ENCODE results near the gene ATP6V1F.

The ATP6V1F gene

DNA sequence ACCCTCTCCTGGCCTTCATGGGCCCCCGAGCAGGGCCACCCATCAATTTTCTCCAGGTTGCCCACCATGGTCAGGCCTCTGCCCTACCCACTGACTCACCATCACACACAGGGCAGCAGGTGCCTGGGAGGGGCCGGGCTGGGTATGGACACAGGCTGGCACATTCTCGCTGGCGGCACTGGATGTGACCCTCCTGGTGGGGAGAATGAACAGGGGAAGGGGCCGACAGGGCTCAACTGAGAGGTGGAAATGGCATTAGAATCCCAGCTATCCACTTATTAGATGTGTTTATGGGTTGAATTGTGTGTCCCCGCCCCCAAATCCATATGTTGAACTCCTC lies 31.4 kb downstream of the ATP6V1F start:
- Histone ChIP-seq H3K27me3 (peaks cover 4% of the 10 kb centered on the region; the same call in 1 of the 2 replicates), H3K36me3 (no peaks in the 10 kb centered on the region), H3K4me3 (ENCODE audit: low read depth, low read length) (no peak overlapping the region), H3K4me1 (no peaks in the 10 kb centered on the region), H3K9me3 (no peaks in the 10 kb centered on the region)
- TF ChIP-seq, protein P1, sequence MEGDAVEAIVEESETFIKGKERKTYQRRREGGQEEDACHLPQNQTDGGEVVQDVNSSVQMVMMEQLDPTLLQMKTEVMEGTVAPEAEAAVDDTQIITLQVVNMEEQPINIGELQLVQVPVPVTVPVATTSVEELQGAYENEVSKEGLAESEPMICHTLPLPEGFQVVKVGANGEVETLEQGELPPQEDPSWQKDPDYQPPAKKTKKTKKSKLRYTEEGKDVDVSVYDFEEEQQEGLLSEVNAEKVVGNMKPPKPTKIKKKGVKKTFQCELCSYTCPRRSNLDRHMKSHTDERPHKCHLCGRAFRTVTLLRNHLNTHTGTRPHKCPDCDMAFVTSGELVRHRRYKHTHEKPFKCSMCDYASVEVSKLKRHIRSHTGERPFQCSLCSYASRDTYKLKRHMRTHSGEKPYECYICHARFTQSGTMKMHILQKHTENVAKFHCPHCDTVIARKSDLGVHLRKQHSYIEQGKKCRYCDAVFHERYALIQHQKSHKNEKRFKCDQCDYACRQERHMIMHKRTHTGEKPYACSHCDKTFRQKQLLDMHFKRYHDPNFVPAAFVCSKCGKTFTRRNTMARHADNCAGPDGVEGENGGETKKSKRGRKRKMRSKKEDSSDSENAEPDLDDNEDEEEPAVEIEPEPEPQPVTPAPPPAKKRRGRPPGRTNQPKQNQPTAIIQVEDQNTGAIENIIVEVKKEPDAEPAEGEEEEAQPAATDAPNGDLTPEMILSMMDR (IDR thresholded peaks at IDR 0.05; ENCODE audit: low read depth, low read length): no peak
- DNase-seq: no peak

GRCh38 chr7:128895320-128895719 lies 32.7 kb downstream of the ATP6V1F start:
- no peaks in the 10 kb centered on the region for H3K9me3 ChIP-seq
- H3K4me1 ChIP-seq: no peaks in the 10 kb centered on the region
- no peak overlapping the region for H3K4me3 ChIP-seq (ENCODE audit: low read depth, low read length)
- H3K27me3 ChIP-seq: peaks cover 4% of the 10 kb centered on the region; the same call in 1 of the 2 replicates
- DNase-seq: no peak
- TF ChIP-seq, protein P1 (IDR thresholded peaks at IDR 0.05; ENCODE audit: low read depth, low read length): no peak
- no peaks in the 10 kb centered on the region for H3K36me3 ChIP-seq

GRCh38 chr7:128899392-128899791 lies 36.7 kb downstream of the ATP6V1F start:
- Histone ChIP-seq H3K9me3 (no peaks in the 10 kb centered on the region), H3K36me3 (no peaks in the 10 kb centered on the region), H3K4me1 (no peaks in the 10 kb centered on the region), H3K4me3 (ENCODE audit: low read depth, low read length) (no peak overlapping the region), H3K27me3 (no peaks in the 10 kb centered on the region)
- no peak for DNase-seq
- TF ChIP-seq, protein P1 (IDR thresholded peaks at IDR 0.05; ENCODE audit: low read depth, low read length): no peak

DNA sequence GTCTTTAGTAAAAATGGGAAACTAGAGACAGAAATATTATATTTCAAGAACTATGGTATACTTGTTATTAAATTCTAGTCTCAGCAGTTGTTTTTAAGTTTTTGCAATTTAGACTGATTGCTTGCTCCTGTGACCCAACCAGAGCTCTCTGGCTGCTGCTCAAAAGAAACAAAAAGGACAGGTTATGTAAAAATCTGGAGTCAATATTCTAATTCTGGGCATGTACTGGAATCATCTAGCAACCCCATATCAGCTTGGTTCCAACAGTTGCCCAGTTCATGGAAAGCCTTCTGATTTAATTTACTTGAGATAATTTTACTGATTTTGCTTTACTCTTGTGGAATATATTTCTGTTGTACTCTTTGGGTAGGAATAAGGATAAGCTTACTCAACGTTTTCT lies 37.6 kb downstream of the ATP6V1F start:
- no peaks in the 10 kb centered on the region for H3K27me3 ChIP-seq
- no peaks in the 10 kb centered on the region for H3K4me1 ChIP-seq
- TF ChIP-seq, protein P1 (IDR thresholded peaks at IDR 0.05; ENCODE audit: low read depth, low read length): no peak
- no peak overlapping the region for H3K4me3 ChIP-seq (ENCODE audit: low read depth, low read length)
- DNase-seq: no peak
- no peaks in the 10 kb centered on the region for H3K36me3 ChIP-seq
- H3K9me3 ChIP-seq: no peaks in the 10 kb centered on the region

- no peak for DNase-seq
- TF ChIP-seq, protein P1 (IDR thresholded peaks at IDR 0.05; ENCODE audit: low read depth, low read length): no peak
- H3K27me3 ChIP-seq: no peaks in the 10 kb centered on the region
- no peaks in the 10 kb centered on the region for H3K4me1 ChIP-seq
- H3K4me3 ChIP-seq (ENCODE audit: low read depth, low read length): no peak overlapping the region
- H3K36me3 ChIP-seq: no peaks in the 10 kb centered on the region
- no peaks in the 10 kb centered on the region for H3K9me3 ChIP-seq
Measured at GRCh38 chr7:128902761-128903585, 40.3 kb downstream of the ATP6V1F start.

- DNase-seq: no peak
- no peak overlapping the region for H3K4me3 ChIP-seq (ENCODE audit: low read depth, low read length)
- TF ChIP-seq, protein P1 (IDR thresholded peaks at IDR 0.05; ENCODE audit: low read depth, low read length): no peak
- no peaks in the 10 kb centered on the region for H3K27me3 ChIP-seq
- peaks cover under 1% of the 10 kb centered on the region for H3K4me1 ChIP-seq
- no peaks in the 10 kb centered on the region for H3K36me3 ChIP-seq
- H3K9me3 ChIP-seq: no peaks in the 10 kb centered on the region
Measured at GRCh38 chr7:128903621-128904361, 41.1 kb downstream of the ATP6V1F start.
